Liver (tissue), 9 donors: Measurements from ENCODE around the gene TAF9B. TPM values are rescaled to one million over a fixed set of nuclear protein-coding genes. Genes with fewer than 3 reads are reported as not detected.
"Not testable (repeated sequence)": the region's sequence is repeated elsewhere in the genome, so short reads cannot be mapped to it uniquely, and the experiment has no call there.

Experiments used
- DNase-seq: peaks from one replicate; pipeline ENCODE4 v3.0.0-alpha.2; 2017; ENCODE audit warnings: low spot score
- H3K27ac ChIP-seq, 2 donors: one replicate each; pipeline ENCODE4 v1.7.0; 2013; ENCODE audit warnings: inconsistent platforms in 2 of 2, low read length in 2 of 2, control low read depth in 1 of 2, low read depth in 1 of 2, mild to moderate bottlenecking in 1 of 2
- H3K27me3 ChIP-seq, 4 donors: one replicate each; pipeline versions ENCODE4 v1.6.1 to v1.7.0; 2013; ENCODE audit warnings: low read length in 3 of 4, inconsistent platforms in 1 of 4, mild to moderate bottlenecking in 1 of 4, moderate library complexity in 1 of 4; ENCODE audit not compliant: control insufficient read depth in 4 of 4, insufficient read depth in 4 of 4
- H3K36me3 ChIP-seq, 4 donors: one replicate each; pipeline versions ENCODE4 v1.6.1 to v1.7.0; 2013; ENCODE audit warnings: low read length in 3 of 4, mild to moderate bottlenecking in 3 of 4, low read depth in 1 of 4, moderate library complexity in 1 of 4; ENCODE audit not compliant: control insufficient read depth in 4 of 4, insufficient read depth in 3 of 4
- H3K4me1 ChIP-seq, 4 donors: one replicate each; pipeline versions ENCODE4 v1.6.1 to v1.7.0; 2013; ENCODE audit warnings: low read length in 3 of 4, mild to moderate bottlenecking in 3 of 4, moderate library complexity in 1 of 4; ENCODE audit not compliant: control insufficient read depth in 4 of 4, insufficient read depth in 4 of 4
- H3K4me3 ChIP-seq, 3 donors: one replicate each; pipeline versions ENCODE4 v1.6.1 to v1.7.0; 2013; ENCODE audit warnings: low read length in 3 of 3, control low read depth in 1 of 3, low read depth in 1 of 3, mild to moderate bottlenecking in 1 of 3
- H3K9ac ChIP-seq, 2 donors: one replicate each; pipeline ENCODE4 v1.7.0; 2013; ENCODE audit warnings: low read length in 2 of 2, mild to moderate bottlenecking in 2 of 2, moderate library complexity in 2 of 2, control low read depth in 1 of 2, low read depth in 1 of 2
- H3K9me3 ChIP-seq, 4 donors: one replicate each; pipeline versions ENCODE4 v1.6.1 to v1.7.0; 2013; ENCODE audit warnings: low read length in 3 of 4; ENCODE audit not compliant: control insufficient read depth in 4 of 4
- ATF3 ChIP-seq: IDR thresholded peaks from 2 replicates; pipeline ENCODE4 v1.6.1; 2016; ENCODE audit warnings: antibody characterized with exemption
- EGR1 ChIP-seq, 2 donors: IDR thresholded peaks; 2 replicates each; pipeline ENCODE4 v1.6.1; 2016 to 2018; ENCODE audit warnings: antibody characterized with exemption in 2 of 2, low read depth in 2 of 2
- FOXA1 ChIP-seq: IDR thresholded peaks from 2 replicates; pipeline ENCODE4 v1.6.1; 2016; ENCODE audit warnings: antibody characterized with exemption
- FOXA2 ChIP-seq: IDR thresholded peaks from 2 replicates; pipeline ENCODE4 v1.6.1; 2016; ENCODE audit warnings: antibody characterized with exemption
- GABPA ChIP-seq, 2 donors: IDR thresholded peaks in 1 of 2; conservative IDR thresholded peaks in 1 of 2; 2 replicates each; pipeline ENCODE4 v1.6.1; 2016; ENCODE audit warnings: antibody characterized with exemption in 2 of 2, mild to moderate bottlenecking in 1 of 2, moderate library complexity in 1 of 2
- HNF4A ChIP-seq, 2 donors: conservative IDR thresholded peaks; 2 replicates each; pipeline ENCODE4 v1.6.1; 2016; ENCODE audit warnings: antibody characterized with exemption in 2 of 2, mild to moderate bottlenecking in 2 of 2
- HNF4G ChIP-seq: IDR thresholded peaks from 2 replicates; pipeline ENCODE4 v1.6.1; 2016; ENCODE audit warnings: antibody characterized with exemption
- JUND ChIP-seq, 2 donors: IDR thresholded peaks; 2 replicates each; pipeline ENCODE4 v1.6.1; 2016; ENCODE audit warnings: antibody characterized with exemption in 2 of 2
- MAX ChIP-seq: IDR thresholded peaks from 2 replicates; pipeline ENCODE4 v1.6.1; 2016; ENCODE audit warnings: antibody characterized with exemption
- NR2F2 ChIP-seq: IDR thresholded peaks from 2 replicates; pipeline ENCODE4 v1.6.1; 2016; ENCODE audit warnings: antibody characterized with exemption
- RAD21 ChIP-seq, 2 donors: IDR thresholded peaks; 2 replicates each; pipeline ENCODE4 v1.6.1; 2016; ENCODE audit warnings: antibody characterized with exemption in 2 of 2, mild to moderate bottlenecking in 2 of 2
- REST ChIP-seq: IDR thresholded peaks from 2 replicates; pipeline ENCODE4 v1.6.1; 2016; ENCODE audit warnings: antibody characterized with exemption, mild to moderate bottlenecking
- RXRA ChIP-seq, 2 donors: IDR thresholded peaks; 2 replicates each; pipeline ENCODE4 v1.6.1; 2017 to 2018; ENCODE audit warnings: antibody characterized with exemption in 2 of 2, mild to moderate bottlenecking in 1 of 2
- SP1 ChIP-seq: IDR thresholded peaks from 2 replicates; pipeline ENCODE4 v1.6.1; 2018; ENCODE audit warnings: antibody characterized with exemption, mild to moderate bottlenecking
- TAF1 ChIP-seq: conservative IDR thresholded peaks from 2 replicates; pipeline ENCODE4 v1.6.1; 2016; ENCODE audit warnings: antibody characterized with exemption, mild to moderate bottlenecking
- YY1 ChIP-seq: IDR thresholded peaks from 2 replicates; pipeline ENCODE4 v1.6.1; 2016; ENCODE audit warnings: antibody characterized with exemption, mild to moderate bottlenecking
- ZBTB33 ChIP-seq: IDR thresholded peaks from 2 replicates; pipeline ENCODE4 v1.6.1; 2016; ENCODE audit warnings: antibody characterized with exemption
- WGBS: extraction: QIAGEN DNeasy Blood & Tissue Kit; methylation state at CpG from one replicate; pipeline ENCODE4 v1.1.7; 2013; 5-methylcytosine and 5-hydroxymethylcytosine counted together
- polyA plus RNA-seq, 2 donors: library from polyadenylated mRNA; stranded (reverse) in 1 of 2; unstranded in 1 of 2; fragments of 200-250 nt in 1 of 2; fragments of >200 nt in 1 of 2; fragmentation: Nextera tagmentation in 1 of 2; extraction: Ambion mirVana in 1 of 2; gene quantifications; one replicate each; pipeline versions ENCODE4 v1.2.1 to v1.2.3, GENCODE V29; 2013 to 2015
- total RNA-seq, 2 donors: library from RNA; depleted of rRNA; stranded (reverse); fragments of >200 nt; gene quantifications; one replicate each; pipeline ENCODE4 v1.2.3, GENCODE V29; 2014
- TF ChIP-seq, protein P1 (sequence below): fragments of 150-350 bp; IDR thresholded peaks from 2 replicates; pipeline ENCODE4 v1.5.1; 2017; ENCODE audit warnings: improper control_type of control experiment, low read depth, low read length; ENCODE audit not compliant: missing input control
- donor health status: healthy.
- donor health status: healthy.
- donor health status: healthy.
- donor health status: healthy.
- donor health status: healthy.

The TAF9B gene
- total and polyA plus RNA-seq, 4 donors: 4.9 to 9.0 (median 7.6) TPM

DNA sequence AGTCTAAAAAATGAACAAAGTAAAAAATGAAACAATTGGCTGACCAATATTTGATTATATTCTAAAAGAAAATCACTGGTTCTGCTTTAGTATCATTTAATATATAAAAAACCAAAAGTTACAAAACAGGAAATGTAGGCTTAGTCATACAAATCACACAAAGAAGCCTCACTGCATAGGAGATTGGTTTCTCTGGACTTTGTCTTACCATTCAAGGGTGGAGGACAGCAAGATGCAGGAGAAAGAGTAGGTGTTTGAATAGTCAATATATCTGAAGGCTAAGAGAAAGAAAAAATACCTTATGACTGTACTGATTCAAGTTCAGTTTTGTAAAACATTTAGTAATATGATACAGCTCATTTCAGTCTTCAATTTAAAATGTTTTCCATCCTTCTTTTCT, 28.6 kb upstream of the TAF9B start:
- Histone ChIP-seq H3K4me1 (no peaks in the 10 kb centered on the region), H3K9ac (no peak overlapping the region), H3K27ac (no peak overlapping the region), H3K27me3 (peaks cover 0 to 3% (median 0%) of the 10 kb centered on the region in 4 donors), H3K4me3 (no peak overlapping the region), H3K36me3 (no peaks in the 10 kb centered on the region), H3K9me3 (no peaks in the 10 kb centered on the region)
- DNase-seq: no peak
- TF ChIP-seq EGR1 (IDR thresholded peaks at IDR 0.05; ENCODE audit: low read depth in 2 of 2) (no peak), ATF3 (no peak), TAF1 (no peak), FOXA2 (no peak), GABPA (IDR thresholded peaks at IDR 0.05 in 1 of 2, conservative IDR thresholded peaks at IDR 0.05 in 1 of 2) (no peak), NR2F2 (no peak)

- H3K27ac ChIP-seq: no peak overlapping the region
- WGBS: 72% methylated on average over 1 of the region's 1 CpG
- peaks cover 0 to 3% (median 0%) of the 10 kb centered on the region in 4 donors for H3K27me3 ChIP-seq
- no peaks in the 10 kb centered on the region for H3K36me3 ChIP-seq
- H3K9ac ChIP-seq: no peak overlapping the region
- no peak for DNase-seq
- no peaks in the 10 kb centered on the region for H3K9me3 ChIP-seq
- no peaks in the 10 kb centered on the region for H3K4me1 ChIP-seq
- TF ChIP-seq RXRA (IDR thresholded peaks at IDR 0.05): no peak
- TF ChIP-seq RAD21 (IDR thresholded peaks at IDR 0.05): no peak
- TF ChIP-seq MAX: no peak
- no peak for TF ChIP-seq FOXA2
- TF ChIP-seq FOXA1: no peak
- no peak for TF ChIP-seq HNF4A (conservative IDR thresholded peaks at IDR 0.05)
- TF ChIP-seq JUND (IDR thresholded peaks at IDR 0.05): no peak
- TF ChIP-seq ZBTB33: no peak
- TF ChIP-seq YY1: no peak
- TF ChIP-seq EGR1 (IDR thresholded peaks at IDR 0.05; ENCODE audit: low read depth in 2 of 2): no peak
- TF ChIP-seq SP1: no peak
- no peak for TF ChIP-seq HNF4G
- no peak for TF ChIP-seq ATF3
- TF ChIP-seq, protein P1, sequence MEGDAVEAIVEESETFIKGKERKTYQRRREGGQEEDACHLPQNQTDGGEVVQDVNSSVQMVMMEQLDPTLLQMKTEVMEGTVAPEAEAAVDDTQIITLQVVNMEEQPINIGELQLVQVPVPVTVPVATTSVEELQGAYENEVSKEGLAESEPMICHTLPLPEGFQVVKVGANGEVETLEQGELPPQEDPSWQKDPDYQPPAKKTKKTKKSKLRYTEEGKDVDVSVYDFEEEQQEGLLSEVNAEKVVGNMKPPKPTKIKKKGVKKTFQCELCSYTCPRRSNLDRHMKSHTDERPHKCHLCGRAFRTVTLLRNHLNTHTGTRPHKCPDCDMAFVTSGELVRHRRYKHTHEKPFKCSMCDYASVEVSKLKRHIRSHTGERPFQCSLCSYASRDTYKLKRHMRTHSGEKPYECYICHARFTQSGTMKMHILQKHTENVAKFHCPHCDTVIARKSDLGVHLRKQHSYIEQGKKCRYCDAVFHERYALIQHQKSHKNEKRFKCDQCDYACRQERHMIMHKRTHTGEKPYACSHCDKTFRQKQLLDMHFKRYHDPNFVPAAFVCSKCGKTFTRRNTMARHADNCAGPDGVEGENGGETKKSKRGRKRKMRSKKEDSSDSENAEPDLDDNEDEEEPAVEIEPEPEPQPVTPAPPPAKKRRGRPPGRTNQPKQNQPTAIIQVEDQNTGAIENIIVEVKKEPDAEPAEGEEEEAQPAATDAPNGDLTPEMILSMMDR: no peak
- TF ChIP-seq TAF1: no peak
- no peak for TF ChIP-seq NR2F2
- no peak for TF ChIP-seq REST
- H3K4me3 ChIP-seq: no peak overlapping the region
These were observed 26.0 kb upstream of the TAF9B start for GRCh38 chrX:78165425-78165824.

GRCh38 chrX:78163175-78163574, 23.7 kb upstream of the TAF9B start:
- not testable (repeated sequence) for H3K9ac ChIP-seq, DNase-seq, H3K4me3 ChIP-seq, H3K4me1 ChIP-seq, H3K36me3 ChIP-seq, H3K27ac ChIP-seq, H3K27me3 ChIP-seq, H3K9me3 ChIP-seq
- 66% methylated on average over 4 of the region's 4 CpGs for WGBS

DNA sequence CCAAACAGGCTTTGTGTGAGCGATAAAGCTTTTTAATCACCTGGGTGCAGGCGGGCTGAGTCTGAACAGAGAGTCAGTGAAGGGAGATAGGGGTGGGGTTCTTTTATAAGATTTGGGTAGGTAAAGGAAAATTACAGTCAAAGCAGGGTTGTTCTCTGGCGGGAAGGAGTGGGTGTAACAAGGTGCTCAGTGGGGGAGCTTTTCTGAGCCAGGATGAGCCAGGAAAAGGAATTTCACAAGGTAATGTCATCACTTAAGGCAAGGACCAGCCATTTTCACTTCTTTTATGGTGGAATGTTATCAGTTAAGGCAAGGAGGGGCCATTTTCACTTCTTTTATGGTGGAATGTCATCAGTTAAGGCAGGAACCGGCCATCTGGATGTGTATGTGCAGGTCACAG, 21.3 kb upstream of the TAF9B start:
- not testable (repeated sequence) for DNase-seq, H3K4me3 ChIP-seq, H3K27me3 ChIP-seq, H3K27ac ChIP-seq, H3K4me1 ChIP-seq, H3K9me3 ChIP-seq, H3K36me3 ChIP-seq, H3K9ac ChIP-seq
- WGBS: 78% methylated on average over 4 of the region's 4 CpGs
